ENCODE data around the gene CIAO1. TPM values are rescaled to one million over a fixed set of nuclear protein-coding genes. Genes with fewer than 3 reads are reported as not detected.

The CIAO1 gene
- total and polyA plus RNA-seq, 2 of the 13 experiments (the other 11 are each of a cell fraction or from before 2014, with no cell fraction given), result 99.3 to 120 TPM

- TF ChIP-seq SOX6 (IDR thresholded peaks at IDR 0.05) (no peak), SOX6 (CRISPR knock-in tag; IDR thresholded peaks at IDR 0.05) (peak; percentile 45), MNT (IDR thresholded peaks at IDR 0.05) (no peak), REXO4 (CRISPR knock-in tag; IDR thresholded peaks at IDR 0.05; ENCODE audit: borderline replicate concordance) (no peak), SALL1 (CRISPR knock-in tag; IDR thresholded peaks at IDR 0.05) (peak; percentile 53; the same call in 1 of the 2 replicates)
- TF ChIP-seq, protein P1, sequence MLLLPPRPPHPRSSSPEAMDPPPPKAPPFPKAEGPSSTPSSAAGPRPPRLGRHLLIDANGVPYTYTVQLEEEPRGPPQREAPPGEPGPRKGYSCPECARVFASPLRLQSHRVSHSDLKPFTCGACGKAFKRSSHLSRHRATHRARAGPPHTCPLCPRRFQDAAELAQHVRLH (CRISPR knock-in tag; IDR thresholded peaks at IDR 0.05; ENCODE audit: borderline replicate concordance, low read depth), result peak; percentile 62; the same call in 1 of the 2 replicates
These were observed 51.6 kb downstream of the CIAO1 start (continued) for GRCh38 chr2:96317584-96317997.

- no peak for FAIRE-seq
- H3K4me2 ChIP-seq (ENCODE audit: low read depth, low read length), result no peak overlapping the region
- TF ChIP-seq SATB2 (CRISPR knock-in tag; IDR thresholded peaks at IDR 0.05) (no peak), ZNF770 (CRISPR knock-in tag; IDR thresholded peaks at IDR 0.05) (no peak), ZNF772 (CRISPR knock-in tag; IDR thresholded peaks at IDR 0.05) (0 out of 2 replicates have a peak, but pooled peaks have one; percentile 32), ZNF746 (CRISPR knock-in tag; IDR thresholded peaks at IDR 0.05) (no peak), SOX5 (CRISPR knock-in tag; IDR thresholded peaks at IDR 0.05; ENCODE audit: borderline replicate concordance) (peak; percentile 36; the same call in 1 of the 2 replicates), MATR3 (CRISPR knock-in tag; IDR thresholded peaks at IDR 0.05) (no peak), ZMYM4 (CRISPR knock-in tag; IDR thresholded peaks at IDR 0.05) (no peak), MXD1 (CRISPR knock-in tag; IDR thresholded peaks at IDR 0.05) (no peak)
- TF ChIP-seq, protein P2, sequence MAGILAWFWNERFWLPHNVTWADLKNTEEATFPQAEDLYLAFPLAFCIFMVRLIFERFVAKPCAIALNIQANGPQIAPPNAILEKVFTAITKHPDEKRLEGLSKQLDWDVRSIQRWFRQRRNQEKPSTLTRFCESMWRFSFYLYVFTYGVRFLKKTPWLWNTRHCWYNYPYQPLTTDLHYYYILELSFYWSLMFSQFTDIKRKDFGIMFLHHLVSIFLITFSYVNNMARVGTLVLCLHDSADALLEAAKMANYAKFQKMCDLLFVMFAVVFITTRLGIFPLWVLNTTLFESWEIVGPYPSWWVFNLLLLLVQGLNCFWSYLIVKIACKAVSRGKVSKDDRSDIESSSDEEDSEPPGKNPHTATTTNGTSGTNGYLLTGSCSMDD (CRISPR knock-in tag; IDR thresholded peaks at IDR 0.05), result no peak
- TF ChIP-seq, protein P3, sequence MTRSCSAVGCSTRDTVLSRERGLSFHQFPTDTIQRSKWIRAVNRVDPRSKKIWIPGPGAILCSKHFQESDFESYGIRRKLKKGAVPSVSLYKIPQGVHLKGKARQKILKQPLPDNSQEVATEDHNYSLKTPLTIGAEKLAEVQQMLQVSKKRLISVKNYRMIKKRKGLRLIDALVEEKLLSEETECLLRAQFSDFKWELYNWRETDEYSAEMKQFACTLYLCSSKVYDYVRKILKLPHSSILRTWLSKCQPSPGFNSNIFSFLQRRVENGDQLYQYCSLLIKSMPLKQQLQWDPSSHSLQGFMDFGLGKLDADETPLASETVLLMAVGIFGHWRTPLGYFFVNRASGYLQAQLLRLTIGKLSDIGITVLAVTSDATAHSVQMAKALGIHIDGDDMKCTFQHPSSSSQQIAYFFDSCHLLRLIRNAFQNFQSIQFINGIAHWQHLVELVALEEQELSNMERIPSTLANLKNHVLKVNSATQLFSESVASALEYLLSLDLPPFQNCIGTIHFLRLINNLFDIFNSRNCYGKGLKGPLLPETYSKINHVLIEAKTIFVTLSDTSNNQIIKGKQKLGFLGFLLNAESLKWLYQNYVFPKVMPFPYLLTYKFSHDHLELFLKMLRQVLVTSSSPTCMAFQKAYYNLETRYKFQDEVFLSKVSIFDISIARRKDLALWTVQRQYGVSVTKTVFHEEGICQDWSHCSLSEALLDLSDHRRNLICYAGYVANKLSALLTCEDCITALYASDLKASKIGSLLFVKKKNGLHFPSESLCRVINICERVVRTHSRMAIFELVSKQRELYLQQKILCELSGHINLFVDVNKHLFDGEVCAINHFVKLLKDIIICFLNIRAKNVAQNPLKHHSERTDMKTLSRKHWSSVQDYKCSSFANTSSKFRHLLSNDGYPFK (CRISPR knock-in tag; IDR thresholded peaks at IDR 0.05; ENCODE audit: borderline replicate concordance), result no peak
These were observed 52.7 kb downstream of the CIAO1 start for GRCh38 chr2:96318723-96319122.

More at GRCh38 chr2:96318723-96319122, 52.7 kb downstream of the CIAO1 start:
- no peaks in the 10 kb centered on the region for H3K9me3 ChIP-seq (ENCODE audit: low read length)
- in situ Hi-C loops (cut with HindIII; ENCODE audit: extremely low pct_ligation_motif_present, low pct_unique_long_range_greater_than_20kb) (no loop called here), intact Hi-C loops (cut with micrococcal nuclease; ENCODE audit: unreplicated experiment) (no loop called here)
- H3K79me2 ChIP-seq (ENCODE audit: insufficient read depth, low read length), result no peaks in the 10 kb centered on the region
- no peak overlapping the region for H3K9ac ChIP-seq (ENCODE audit: insufficient read depth, low read depth, low read length)
- no peaks in the 10 kb centered on the region for H3K36me3 ChIP-seq (replicated peaks in 1 of 2; ENCODE audit: control insufficient read depth in 1 of 2, insufficient read depth in 2 of 2, low read length in 2 of 2)
- peak; percentile 46 for DNase-seq (ENCODE audit: low spot score)
- BruUV-seq (replicated peaks), result no TSS peak
- H3K4me3 ChIP-seq (replicated peaks in 1 of 3; ENCODE audit: insufficient read depth in 1 of 3, low read depth in 2 of 3, low read length in 3 of 3), result no peak overlapping the region
- H3K4me1 ChIP-seq (ENCODE audit: insufficient read depth, low read length), result peaks cover 61% of the 10 kb centered on the region
- H3K27ac ChIP-seq (ENCODE audit: extremely low read length, insufficient read depth, low read length), result no peak overlapping the region
- H3K27me3 ChIP-seq (ENCODE audit: control insufficient read depth in 1 of 2, insufficient read depth in 2 of 2, low read length in 2 of 2), result peaks cover 7 to 29% of the 10 kb centered on the region in 2 experiments; a peak in 4 of 5 replicates
- CTCF ChIA-PET (ENCODE audit: low intra/inter-chr PET ratio, low total read pairs), result no interaction called here
- WGBS (ENCODE audit: low lambda C conversion rate), result 90% methylated on average over 4 of the region's 4 CpGs
- H4K20me1 ChIP-seq (ENCODE audit: insufficient read depth, low read length), result no peaks in the 10 kb centered on the region
- no peak overlapping the region for H2AFZ ChIP-seq (ENCODE audit: low read length)
- POLR2A ChIA-PET, result interaction anchor here (5.0 kb wide), 1 partner anchor 17 kb away, joined by 30 read pairs; the partner anchor contains the start of gene NCAPH
- no peak for ATAC-seq

All from HepG2 (cell line).